ENCODE results near the gene GABRG3. TPM values are rescaled to one million over a fixed set of nuclear protein-coding genes. Genes with fewer than 3 reads are reported as not detected.

Gene GABRG3
- total and polyA plus RNA-seq, 2 donors (not counting 3 experiments of a cell fraction or from before 2014, with no cell fraction given) = not detected

DNA sequence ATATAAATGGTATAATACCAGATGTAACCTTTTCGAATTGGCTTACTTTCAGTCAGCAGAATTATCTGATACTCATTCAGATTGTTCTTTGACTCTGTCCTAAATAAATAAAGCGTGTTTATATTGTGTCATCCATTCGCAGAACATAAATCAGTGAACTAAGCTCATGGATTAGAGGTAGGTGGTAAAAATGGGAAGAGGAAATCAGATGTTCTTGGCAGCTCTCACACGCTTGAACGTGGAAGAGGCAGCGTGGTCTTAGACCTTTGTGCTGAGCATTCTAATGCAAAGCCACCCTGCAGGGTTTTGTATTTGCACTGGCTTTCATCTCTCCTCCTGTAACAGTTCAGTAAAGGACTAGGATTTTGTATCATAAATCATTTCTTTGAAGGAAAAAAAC is 441.4 kb downstream of the GABRG3 start:
- peaks cover 2% of the 10 kb centered on the region for H3K9me3 ChIP-seq (replicated peaks; ENCODE audit: control insufficient read depth, insufficient read depth, low read length)
- BruUV-seq (replicated peaks) = no TSS peak
- no peak for DNase-seq (ENCODE audit: low read depth, low spot score)
- CTCF ChIA-PET = no interaction called here
- H3K27ac ChIP-seq (ENCODE audit: insufficient read depth, low read depth, low read length) = no peak overlapping the region
- H3K4me3 ChIP-seq (replicated peaks in 1 of 3; ENCODE audit: insufficient read depth in 1 of 3, low read depth in 1 of 3, low read length in 3 of 3) = no peak overlapping the region
- H2AFZ ChIP-seq (ENCODE audit: low read depth, low read length) = no peak overlapping the region
- no peaks in the 10 kb centered on the region for H4K20me1 ChIP-seq (replicated peaks; ENCODE audit: control insufficient read depth, extremely low read depth, insufficient read depth, low read length)
- intact Hi-C loops (cut with micrococcal nuclease) (no loop called here), dilution Hi-C loops (cut with MboI; ENCODE audit: extremely low pct_ligation_motif_present, low sequenced_read_pairs) (no loop called here)
- POLR2A ChIA-PET = no interaction called here
- TF ChIP-seq, protein P1, sequence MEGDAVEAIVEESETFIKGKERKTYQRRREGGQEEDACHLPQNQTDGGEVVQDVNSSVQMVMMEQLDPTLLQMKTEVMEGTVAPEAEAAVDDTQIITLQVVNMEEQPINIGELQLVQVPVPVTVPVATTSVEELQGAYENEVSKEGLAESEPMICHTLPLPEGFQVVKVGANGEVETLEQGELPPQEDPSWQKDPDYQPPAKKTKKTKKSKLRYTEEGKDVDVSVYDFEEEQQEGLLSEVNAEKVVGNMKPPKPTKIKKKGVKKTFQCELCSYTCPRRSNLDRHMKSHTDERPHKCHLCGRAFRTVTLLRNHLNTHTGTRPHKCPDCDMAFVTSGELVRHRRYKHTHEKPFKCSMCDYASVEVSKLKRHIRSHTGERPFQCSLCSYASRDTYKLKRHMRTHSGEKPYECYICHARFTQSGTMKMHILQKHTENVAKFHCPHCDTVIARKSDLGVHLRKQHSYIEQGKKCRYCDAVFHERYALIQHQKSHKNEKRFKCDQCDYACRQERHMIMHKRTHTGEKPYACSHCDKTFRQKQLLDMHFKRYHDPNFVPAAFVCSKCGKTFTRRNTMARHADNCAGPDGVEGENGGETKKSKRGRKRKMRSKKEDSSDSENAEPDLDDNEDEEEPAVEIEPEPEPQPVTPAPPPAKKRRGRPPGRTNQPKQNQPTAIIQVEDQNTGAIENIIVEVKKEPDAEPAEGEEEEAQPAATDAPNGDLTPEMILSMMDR (IDR thresholded peaks at IDR 0.05; ENCODE audit: extremely low read depth in 1 of 2, insufficient read depth in 1 of 2, low read depth in 1 of 2, low read length in 2 of 2) = no peak
- TF ChIP-seq JUN (IDR thresholded peaks at IDR 0.05; ENCODE audit: borderline replicate concordance, insufficient read depth, insufficient read length, low read depth) = no peak
- no peak for TF ChIP-seq MYC (IDR thresholded peaks at IDR 0.05; ENCODE audit: low read depth, low read length)
- no peak for TF ChIP-seq EZH2 (IDR thresholded peaks at IDR 0.05; ENCODE audit: borderline replicate concordance, low read depth, low read length, severe bottlenecking)
- TF ChIP-seq FOS (IDR thresholded peaks at IDR 0.05; ENCODE audit: borderline replicate concordance, insufficient read depth, low read length) = no peak
- no peak for TF ChIP-seq POLR2A (IDR thresholded peaks at IDR 0.05; ENCODE audit: low read depth, low read length)
- no peak for TF ChIP-seq MAX (IDR thresholded peaks at IDR 0.05; ENCODE audit: insufficient read depth, insufficient read length)
- no peak for TF ChIP-seq POLR2AphosphoS5 (IDR thresholded peaks at IDR 0.05; ENCODE audit: insufficient read depth, low read depth, low read length)
- TF ChIP-seq GATA2 (IDR thresholded peaks at IDR 0.05; ENCODE audit: insufficient read depth, insufficient read length, low read depth, low read length) = no peak
- no peaks in the 10 kb centered on the region for H3K27me3 ChIP-seq (ENCODE audit: control insufficient read depth in 2 of 2, insufficient read depth in 2 of 2, low read length in 2 of 2)
- H3K79me2 ChIP-seq (ENCODE audit: control insufficient read depth, insufficient read depth, low read length) = no peaks in the 10 kb centered on the region
- H3K9me1 ChIP-seq (replicated peaks; ENCODE audit: control insufficient read depth, extremely low read depth, insufficient read depth, low read length) = no peaks in the 10 kb centered on the region
- H3K4me2 ChIP-seq (ENCODE audit: insufficient read depth, low read length) = no peak overlapping the region
- H3K9ac ChIP-seq (replicated peaks; ENCODE audit: extremely low read depth, insufficient read depth, low read length) = no peak overlapping the region
- no peaks in the 10 kb centered on the region for H3K36me3 ChIP-seq (ENCODE audit: control insufficient read depth in 2 of 2, extremely low read depth in 1 of 2, insufficient read depth in 2 of 2, low read length in 2 of 2)
- no peaks in the 10 kb centered on the region for H3K4me1 ChIP-seq (ENCODE audit: control insufficient read depth, extremely low read depth, insufficient read depth, low read length)
- FAIRE-seq = no peak

Data from endothelial cell of umbilical vein (primary cell).